Stomach (tissue), 4 donors: Measurements from ENCODE around the gene NLRP6.

Experiments used
- POLR2AphosphoS5 ChIP-seq, 3 donors: sonication (generic); formaldehyde crosslinking; IDR thresholded peaks; one replicate each; pipeline ENCODE4 v1.6.1; 2016; ENCODE audit warnings: antibody characterized with exemption in 3 of 3
- TF ChIP-seq, protein P1 (sequence below), 7 experiments: fragments of 450-650 bp in 4 of 7; fragments of 200-600 bp in 3 of 7; sonication (generic) in 3 of 7; IDR thresholded peaks; one replicate each; pipeline ENCODE4 v1.5.1; 2016 to 2019; ENCODE audit warnings: antibody characterized with exemption in 7 of 7, control low read depth in 2 of 7, mild to moderate bottlenecking in 1 of 7

DNA sequence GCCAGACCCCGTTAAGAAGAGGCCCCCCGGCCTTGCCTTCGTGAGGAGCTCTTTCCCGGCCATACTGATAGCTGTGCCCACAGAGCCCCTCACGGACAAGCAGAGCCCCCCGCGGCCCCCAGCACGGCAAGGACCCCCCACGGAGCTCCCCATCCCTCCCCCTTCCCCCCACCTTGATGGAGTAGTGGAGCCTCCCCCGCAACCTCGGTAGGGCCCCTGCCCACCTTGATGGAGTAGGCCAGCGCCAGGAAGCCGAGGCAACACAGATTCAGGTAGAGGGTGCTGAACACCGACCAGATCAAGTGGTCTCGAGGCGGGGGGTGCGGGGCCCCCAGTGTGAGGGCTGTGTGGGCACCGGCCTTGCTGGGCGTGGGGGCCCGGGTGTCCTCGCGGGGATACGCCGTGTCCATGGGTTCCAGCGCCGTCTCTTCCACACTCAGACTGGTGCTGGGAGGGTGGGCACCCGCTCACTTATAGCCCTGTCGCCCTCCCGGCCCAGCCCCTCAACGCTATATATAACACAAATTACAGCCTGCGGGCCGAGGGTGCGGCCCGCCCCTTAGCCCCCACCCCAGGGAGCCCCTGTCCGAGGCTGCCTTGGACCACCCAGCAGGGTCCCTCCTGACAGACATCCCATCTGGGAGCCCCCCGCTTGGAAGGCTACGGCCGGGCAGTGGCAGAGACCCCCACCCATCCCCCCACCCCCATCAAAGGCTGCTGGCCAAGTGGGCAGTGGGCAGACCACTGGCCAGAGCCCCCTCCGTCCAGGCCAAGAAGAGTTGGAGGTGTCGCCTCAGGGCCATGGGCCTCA lies 21.1 kb downstream of the NLRP6 start, which contains the start of gene IFITM5:
- TF ChIP-seq, protein P1, sequence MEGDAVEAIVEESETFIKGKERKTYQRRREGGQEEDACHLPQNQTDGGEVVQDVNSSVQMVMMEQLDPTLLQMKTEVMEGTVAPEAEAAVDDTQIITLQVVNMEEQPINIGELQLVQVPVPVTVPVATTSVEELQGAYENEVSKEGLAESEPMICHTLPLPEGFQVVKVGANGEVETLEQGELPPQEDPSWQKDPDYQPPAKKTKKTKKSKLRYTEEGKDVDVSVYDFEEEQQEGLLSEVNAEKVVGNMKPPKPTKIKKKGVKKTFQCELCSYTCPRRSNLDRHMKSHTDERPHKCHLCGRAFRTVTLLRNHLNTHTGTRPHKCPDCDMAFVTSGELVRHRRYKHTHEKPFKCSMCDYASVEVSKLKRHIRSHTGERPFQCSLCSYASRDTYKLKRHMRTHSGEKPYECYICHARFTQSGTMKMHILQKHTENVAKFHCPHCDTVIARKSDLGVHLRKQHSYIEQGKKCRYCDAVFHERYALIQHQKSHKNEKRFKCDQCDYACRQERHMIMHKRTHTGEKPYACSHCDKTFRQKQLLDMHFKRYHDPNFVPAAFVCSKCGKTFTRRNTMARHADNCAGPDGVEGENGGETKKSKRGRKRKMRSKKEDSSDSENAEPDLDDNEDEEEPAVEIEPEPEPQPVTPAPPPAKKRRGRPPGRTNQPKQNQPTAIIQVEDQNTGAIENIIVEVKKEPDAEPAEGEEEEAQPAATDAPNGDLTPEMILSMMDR (IDR thresholded peaks at IDR 0.05), result no peak
- no peak for TF ChIP-seq POLR2AphosphoS5 (IDR thresholded peaks at IDR 0.05)
